ENCODE results near the gene PKP3.

Gene PKP3

DNA sequence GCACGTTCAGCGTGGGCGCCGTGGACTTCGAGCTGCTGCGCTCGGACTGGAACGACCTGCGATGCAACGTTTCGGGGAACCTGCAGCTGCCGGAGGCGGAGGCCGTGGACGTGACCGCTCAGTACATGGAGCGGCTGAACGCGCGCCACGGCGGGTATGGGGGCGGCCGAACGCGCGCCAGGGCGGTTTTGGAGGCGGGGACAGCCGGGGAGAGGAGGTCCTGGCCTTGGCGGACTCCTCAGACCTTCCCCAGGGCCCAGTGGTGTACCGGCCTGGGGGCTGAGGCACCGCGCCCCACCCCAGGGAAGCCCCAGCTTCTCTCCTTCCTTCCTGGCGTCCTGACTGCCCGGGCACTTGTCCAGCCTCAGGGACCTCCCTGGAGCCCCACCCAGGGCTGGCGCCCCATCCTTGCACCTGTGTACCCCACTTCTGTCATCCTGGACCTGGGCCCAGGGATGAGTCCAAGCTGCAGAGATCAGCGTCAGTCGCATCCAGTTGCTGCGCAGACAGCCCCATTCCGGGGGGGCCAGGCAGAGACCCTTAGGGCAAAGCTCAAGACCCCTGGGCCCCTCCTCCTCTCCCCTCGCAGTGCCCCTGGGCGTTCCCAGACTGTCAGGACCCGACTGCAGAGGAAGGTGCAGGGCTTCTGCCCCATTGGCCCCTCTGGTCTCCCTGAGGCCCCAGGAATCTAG is 16.7 kb upstream of the PKP3 start:
- TF ChIP-seq, protein P1, sequence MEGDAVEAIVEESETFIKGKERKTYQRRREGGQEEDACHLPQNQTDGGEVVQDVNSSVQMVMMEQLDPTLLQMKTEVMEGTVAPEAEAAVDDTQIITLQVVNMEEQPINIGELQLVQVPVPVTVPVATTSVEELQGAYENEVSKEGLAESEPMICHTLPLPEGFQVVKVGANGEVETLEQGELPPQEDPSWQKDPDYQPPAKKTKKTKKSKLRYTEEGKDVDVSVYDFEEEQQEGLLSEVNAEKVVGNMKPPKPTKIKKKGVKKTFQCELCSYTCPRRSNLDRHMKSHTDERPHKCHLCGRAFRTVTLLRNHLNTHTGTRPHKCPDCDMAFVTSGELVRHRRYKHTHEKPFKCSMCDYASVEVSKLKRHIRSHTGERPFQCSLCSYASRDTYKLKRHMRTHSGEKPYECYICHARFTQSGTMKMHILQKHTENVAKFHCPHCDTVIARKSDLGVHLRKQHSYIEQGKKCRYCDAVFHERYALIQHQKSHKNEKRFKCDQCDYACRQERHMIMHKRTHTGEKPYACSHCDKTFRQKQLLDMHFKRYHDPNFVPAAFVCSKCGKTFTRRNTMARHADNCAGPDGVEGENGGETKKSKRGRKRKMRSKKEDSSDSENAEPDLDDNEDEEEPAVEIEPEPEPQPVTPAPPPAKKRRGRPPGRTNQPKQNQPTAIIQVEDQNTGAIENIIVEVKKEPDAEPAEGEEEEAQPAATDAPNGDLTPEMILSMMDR (IDR thresholded peaks at IDR 0.05; ENCODE audit: insufficient read depth, low read depth, low read length, missing control alignments) = no peak
- no peak for DNase-seq (ENCODE audit: low read depth)
- H3K4me3 ChIP-seq (ENCODE audit: low read length) = no peak overlapping the region

DNA sequence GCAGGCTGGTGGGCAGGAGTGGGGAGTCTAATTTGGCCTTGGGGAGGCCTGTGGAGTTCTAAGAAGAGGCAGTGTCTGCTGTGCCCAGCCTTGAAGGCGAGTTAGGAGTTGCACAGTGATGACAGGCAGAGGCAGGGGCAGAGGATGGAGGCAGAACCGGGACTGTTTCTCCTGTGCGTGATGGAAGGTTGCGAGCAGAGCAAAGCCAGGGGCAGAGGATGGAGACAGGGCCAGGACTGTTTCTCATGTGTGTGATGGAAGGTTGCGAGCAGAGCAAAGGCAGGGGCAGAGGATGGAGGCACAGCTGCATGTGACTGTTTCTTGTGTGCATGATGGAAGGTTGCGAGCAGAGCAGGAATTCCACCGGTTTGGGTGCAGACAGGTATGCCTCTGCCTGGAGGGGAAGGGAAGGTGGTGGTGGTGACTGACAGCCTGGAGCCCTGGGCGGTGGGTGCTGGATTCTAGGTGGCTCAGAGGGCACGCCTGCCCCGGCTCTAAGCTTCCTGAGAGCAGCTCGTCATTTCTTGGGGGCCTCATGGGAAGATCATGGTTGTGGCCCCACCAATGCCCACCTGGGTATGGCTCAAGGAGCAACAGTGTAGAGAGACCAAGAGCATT is 16.0 kb upstream of the PKP3 start:
- H3K4me3 ChIP-seq (ENCODE audit: low read length) = no peak overlapping the region
- DNase-seq (ENCODE audit: low read depth) = no peak
- TF ChIP-seq, protein P1 (IDR thresholded peaks at IDR 0.05; ENCODE audit: insufficient read depth, low read depth, low read length, missing control alignments) = no peak

DNA sequence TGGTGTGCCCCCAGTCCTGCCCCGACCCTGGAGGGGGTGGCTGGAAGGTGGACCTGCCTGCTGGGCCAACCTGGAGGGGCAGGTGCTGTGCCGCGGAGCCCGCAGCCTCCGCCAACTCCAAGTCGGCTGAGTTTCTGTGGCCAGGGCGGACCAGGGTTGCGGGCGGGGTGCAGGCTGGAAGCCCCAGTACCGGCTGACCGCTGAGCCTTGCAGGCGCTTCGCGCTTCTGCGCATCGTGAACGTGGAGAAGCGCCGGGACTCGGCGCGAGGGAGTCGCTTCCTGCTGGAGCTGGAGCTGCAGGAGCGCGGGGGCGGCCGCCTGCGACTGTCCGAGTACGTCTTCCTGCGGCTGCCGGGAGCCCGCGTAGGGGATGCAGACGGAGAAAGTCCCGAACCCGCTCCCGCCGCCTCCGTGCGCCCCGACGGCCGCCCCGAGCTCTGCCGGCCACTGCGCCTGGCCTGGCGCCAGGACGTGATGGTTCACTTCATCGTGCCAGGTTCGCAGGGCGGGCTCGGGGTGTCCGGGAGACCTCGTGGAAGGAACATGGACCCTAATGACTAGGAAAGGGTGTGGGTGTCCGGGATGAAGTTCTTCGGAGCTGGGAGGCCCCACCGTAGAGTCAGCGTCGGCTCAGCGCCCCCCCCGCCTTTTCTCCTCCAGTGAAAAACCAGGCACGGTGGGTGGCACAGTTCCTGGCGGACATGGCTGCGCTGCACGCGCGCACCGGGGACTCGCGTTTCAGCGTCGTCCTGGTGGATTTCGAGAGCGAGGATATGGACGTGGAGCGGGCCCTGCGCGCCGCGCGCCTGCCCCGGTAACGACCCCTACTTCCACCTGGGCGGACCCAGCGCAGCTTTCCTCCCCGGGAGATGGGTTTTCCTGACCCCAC is 14.6 kb upstream of the PKP3 start:
- no peak for DNase-seq (ENCODE audit: low read depth)
- H3K4me3 ChIP-seq (ENCODE audit: low read length) = no peak overlapping the region
- TF ChIP-seq, protein P1 (IDR thresholded peaks at IDR 0.05; ENCODE audit: insufficient read depth, low read depth, low read length, missing control alignments) = no peak

DNA sequence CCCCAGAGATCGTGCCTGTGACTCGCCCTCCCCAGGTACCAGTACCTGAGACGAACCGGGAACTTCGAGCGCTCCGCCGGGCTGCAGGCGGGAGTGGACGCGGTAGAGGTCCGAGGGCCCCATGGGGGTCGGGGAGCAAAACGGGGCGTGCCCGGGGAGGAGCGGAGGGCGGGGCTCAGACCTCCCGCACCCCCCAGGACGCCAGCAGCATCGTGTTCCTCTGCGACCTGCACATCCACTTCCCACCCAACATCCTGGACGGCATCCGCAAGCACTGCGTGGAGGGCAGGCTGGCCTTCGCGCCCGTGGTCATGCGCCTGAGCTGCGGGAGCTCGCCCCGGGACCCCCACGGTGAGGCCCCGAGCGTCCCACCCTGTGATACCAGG is 13.9 kb upstream of the PKP3 start:
- TF ChIP-seq, protein P1 (IDR thresholded peaks at IDR 0.05; ENCODE audit: insufficient read depth, low read depth, low read length, missing control alignments) = no peak
- DNase-seq (ENCODE audit: low read depth) = no peak
- H3K4me3 ChIP-seq (ENCODE audit: low read length) = no peak overlapping the region

DNA sequence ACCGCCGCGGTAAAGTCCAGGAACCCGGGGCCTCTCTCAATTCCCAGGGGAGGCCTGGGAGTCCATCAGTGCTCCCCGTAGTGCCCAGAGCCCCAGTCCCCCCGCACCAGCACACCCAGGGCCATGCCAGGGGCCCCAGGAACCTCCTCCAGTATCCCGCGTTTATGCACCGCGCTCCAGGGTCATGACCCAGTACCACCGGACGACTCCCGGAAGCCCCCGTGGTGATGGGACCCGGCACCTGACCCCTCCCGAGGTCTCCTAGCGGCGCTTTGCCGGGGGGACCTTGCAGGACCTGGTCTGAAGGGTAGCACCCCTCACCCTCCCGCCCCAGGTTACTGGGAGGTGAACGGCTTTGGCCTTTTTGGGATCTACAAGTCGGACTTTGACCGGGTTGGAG is 13.5 kb upstream of the PKP3 start:
- TF ChIP-seq, protein P1 (IDR thresholded peaks at IDR 0.05; ENCODE audit: insufficient read depth, low read depth, low read length, missing control alignments) = no peak
- no peak overlapping the region for H3K4me3 ChIP-seq (ENCODE audit: low read length)
- DNase-seq (ENCODE audit: low read depth) = no peak

DNA sequence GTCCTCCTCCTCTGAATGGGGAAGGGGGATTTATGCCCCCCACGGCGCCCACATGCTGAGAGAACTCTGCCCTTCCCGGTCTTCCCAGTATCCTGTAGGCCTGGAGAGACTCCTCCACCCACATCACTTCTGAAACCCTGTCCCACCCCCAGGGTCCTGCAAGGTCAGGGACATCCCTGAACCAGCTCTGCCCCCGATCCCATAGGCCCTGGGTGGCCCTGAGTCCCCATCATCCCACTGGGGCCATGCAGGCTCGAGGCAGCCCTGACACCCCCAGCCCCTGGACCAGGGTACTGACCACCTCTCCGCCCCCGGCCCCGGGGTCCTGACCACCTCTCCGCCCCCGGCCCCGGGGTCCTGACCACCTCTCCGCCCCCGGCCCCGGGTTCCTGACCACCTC is 13.0 kb upstream of the PKP3 start:
- TF ChIP-seq, protein P1 (IDR thresholded peaks at IDR 0.05; ENCODE audit: insufficient read depth, low read depth, low read length, missing control alignments) = no peak
- H3K4me3 ChIP-seq (ENCODE audit: low read length) = no peak overlapping the region
- no peak for DNase-seq (ENCODE audit: low read depth)

Measured in epithelial cell of esophagus (primary cell).